ENCODE data around the gene CNN3.

The CNN3 gene

DNA sequence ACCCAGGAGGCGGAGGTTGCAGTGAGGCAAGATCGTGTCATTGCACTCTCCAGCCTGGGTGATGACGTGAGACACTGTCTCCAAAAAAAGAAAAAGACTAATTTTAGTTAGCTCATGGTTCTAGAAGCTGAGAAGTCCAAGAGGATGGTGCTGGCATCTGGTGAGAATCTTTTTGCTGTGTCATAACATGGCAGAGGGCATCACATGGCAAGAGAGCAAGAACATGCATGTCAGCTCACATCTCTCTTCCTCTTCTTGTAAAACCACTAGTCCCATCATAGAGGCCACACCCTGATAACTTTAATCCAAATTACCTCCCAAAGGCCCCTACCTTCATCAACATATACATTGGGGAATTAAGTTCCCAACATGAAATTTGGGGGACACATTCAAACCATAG lies 13.8 kb upstream of the CNN3 start:
- DNase-seq = no peak
- TF ChIP-seq POLR2A (IDR thresholded peaks at IDR 0.05; ENCODE audit: low read length) (no peak), GATA1 (IDR thresholded peaks at IDR 0.05; ENCODE audit: low read depth, low read length) (no peak)

- DNase-seq = no peak
- TF ChIP-seq POLR2A (IDR thresholded peaks at IDR 0.05; ENCODE audit: low read length) (no peak), GATA1 (IDR thresholded peaks at IDR 0.05; ENCODE audit: low read depth, low read length) (no peak)
Observed at GRCh38 chr1:94937820-94938219, 10.9 kb upstream of the CNN3 start.

- no peak for TF ChIP-seq POLR2A (IDR thresholded peaks at IDR 0.05; ENCODE audit: low read length)
- no peak for TF ChIP-seq GATA1 (IDR thresholded peaks at IDR 0.05; ENCODE audit: low read depth, low read length)
- DNase-seq = no peak
Observed at GRCh38 chr1:94936861-94937620, 10.1 kb upstream of the CNN3 start.

DNA sequence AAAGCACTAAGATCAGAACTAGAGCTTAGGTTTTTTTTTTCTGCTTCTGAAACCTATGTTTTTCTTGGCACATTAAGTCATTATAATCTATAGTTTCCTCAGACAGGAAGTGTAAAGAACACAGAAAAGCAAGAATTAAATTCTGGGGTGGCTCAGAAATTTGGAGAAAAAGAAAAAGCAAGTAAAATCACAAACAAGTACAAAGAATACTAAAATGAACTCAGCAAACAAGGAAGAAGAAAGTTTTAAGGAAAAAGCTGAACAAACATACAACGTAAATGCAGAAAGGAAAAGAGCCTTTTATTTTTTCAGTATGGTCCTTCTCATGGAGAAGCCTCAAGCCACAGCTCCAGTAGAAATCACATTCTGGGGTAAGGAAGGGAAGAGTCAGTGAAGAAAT lies 8.6 kb upstream of the CNN3 start:
- TF ChIP-seq GATA1 (IDR thresholded peaks at IDR 0.05; ENCODE audit: low read depth, low read length) (no peak), POLR2A (IDR thresholded peaks at IDR 0.05; ENCODE audit: low read length) (no peak)
- DNase-seq = no peak

GRCh38 chr1:94935034-94935433 lies 8.1 kb upstream of the CNN3 start:
- no peak for TF ChIP-seq GATA1 (IDR thresholded peaks at IDR 0.05; ENCODE audit: low read depth, low read length)
- TF ChIP-seq POLR2A (IDR thresholded peaks at IDR 0.05; ENCODE audit: low read length) = no peak
- no peak for DNase-seq

GRCh38 chr1:94934551-94934950 lies 7.6 kb upstream of the CNN3 start:
- no peak for DNase-seq
- no peak for TF ChIP-seq GATA1 (IDR thresholded peaks at IDR 0.05; ENCODE audit: low read depth, low read length)
- no peak for TF ChIP-seq POLR2A (IDR thresholded peaks at IDR 0.05; ENCODE audit: low read length)

DNA sequence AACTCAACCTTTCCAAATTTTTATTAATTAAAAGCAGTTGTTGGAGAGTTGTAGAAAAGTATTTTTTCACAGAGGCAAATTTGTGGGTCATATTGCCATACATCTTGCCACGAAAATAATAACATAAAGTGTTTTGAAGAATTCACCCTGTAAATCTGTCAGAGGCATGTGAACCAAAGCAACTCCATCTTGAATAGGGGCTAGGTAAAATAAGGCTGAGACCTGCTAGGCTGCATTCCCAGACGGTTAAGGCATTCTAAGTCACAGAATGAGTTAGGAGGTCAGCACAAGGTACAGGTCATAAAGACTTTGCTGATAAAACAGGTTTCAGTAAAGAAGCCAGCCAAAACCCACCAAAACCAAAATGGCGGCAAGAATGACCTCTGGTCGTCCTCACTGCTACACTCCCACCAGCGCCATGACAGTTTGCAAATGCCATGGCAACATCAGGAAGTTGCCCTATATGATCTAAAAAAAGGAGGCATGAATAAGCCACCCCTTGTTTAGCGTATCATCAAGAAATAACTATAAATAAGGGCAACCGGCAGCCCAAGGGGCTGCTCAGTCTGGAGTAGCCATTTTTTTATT lies 4.4 kb upstream of the CNN3 start:
- no peak for DNase-seq
- TF ChIP-seq GATA1 (IDR thresholded peaks at IDR 0.05; ENCODE audit: low read depth, low read length) (no peak), POLR2A (IDR thresholded peaks at IDR 0.05; ENCODE audit: low read length) (no peak)

GRCh38 chr1:94929351-94930217 lies 2.7 kb upstream of the CNN3 start:
- no peak for DNase-seq
- no peak for TF ChIP-seq POLR2A (IDR thresholded peaks at IDR 0.05; ENCODE audit: low read length)
- TF ChIP-seq GATA1 (IDR thresholded peaks at IDR 0.05; ENCODE audit: low read depth, low read length) = no peak

DNA sequence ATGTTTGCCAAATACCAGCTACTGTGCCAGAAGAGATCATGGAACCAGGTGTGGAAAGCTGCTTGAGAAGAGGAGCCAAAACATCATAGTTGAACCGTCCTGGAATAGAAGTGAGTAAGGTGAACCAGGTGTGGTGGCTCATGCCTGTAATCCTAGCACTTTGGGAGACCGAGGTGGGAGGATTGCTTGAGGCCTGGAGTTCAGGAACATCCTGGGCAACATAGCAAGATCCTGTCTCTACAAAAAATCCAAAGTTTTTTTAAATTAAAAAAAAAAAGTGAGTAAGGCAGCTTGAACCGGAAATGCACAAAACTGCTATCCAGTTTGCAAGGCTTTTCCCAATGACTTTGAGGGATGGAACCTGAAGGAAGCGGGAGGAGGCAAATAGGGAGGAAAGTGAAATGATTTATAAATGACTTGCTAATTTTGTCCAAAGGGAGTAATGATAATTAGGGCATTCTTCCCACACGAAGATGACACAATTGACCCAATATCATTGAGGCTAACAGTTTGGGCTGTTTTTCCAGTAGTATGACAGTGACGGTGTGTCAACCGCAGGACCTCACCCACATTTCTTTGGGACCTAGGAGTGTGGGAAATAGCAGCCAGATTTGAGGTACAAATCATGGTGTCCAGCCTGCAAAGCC lies 1.5 kb upstream of the CNN3 start:
- TF ChIP-seq GATA1 (IDR thresholded peaks at IDR 0.05; ENCODE audit: low read depth, low read length) (no peak), POLR2A (IDR thresholded peaks at IDR 0.05; ENCODE audit: low read length) (no peak)
- DNase-seq = no peak

DNA sequence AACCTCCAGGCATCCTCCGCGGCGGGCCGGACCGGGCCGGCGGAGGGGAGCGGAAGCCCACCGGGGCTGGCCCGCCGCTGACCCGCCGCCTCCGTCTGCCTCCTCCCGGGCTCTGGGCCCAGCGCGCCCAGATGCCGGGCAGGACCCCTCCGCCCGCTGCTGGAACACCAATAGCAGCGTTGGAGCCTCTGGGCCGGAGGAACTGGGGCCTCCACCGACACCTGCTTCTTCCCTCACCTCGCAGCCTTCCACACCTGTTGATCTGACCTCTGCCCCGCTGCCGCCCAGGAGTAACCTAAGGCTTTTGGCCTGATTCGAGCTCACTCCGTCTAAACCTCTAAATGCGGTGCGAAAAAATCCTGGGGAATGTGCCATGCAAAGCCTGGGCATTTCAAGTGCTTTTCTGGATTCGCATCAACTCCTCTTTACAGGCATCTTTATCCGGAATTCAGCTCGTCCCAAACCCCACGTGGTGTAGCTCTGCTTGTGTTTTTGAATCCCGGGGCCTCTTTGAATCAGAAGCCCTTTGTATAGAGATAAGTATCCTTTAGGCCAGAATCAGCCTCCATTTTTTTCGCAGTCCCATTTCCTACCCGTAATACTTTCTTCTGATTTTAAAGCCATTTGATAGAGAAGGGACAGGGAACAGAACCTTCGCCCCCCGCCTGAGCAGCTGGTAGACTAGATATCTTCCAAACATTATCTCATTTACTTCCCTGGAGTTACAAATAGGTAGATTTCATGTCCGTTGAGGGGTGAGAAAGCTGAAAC lies 680 bp upstream of the CNN3 start:
- DNase-seq = no peak
- TF ChIP-seq POLR2A (IDR thresholded peaks at IDR 0.05; ENCODE audit: low read length) (no peak), GATA1 (IDR thresholded peaks at IDR 0.05; ENCODE audit: low read depth, low read length) (no peak)

DNA sequence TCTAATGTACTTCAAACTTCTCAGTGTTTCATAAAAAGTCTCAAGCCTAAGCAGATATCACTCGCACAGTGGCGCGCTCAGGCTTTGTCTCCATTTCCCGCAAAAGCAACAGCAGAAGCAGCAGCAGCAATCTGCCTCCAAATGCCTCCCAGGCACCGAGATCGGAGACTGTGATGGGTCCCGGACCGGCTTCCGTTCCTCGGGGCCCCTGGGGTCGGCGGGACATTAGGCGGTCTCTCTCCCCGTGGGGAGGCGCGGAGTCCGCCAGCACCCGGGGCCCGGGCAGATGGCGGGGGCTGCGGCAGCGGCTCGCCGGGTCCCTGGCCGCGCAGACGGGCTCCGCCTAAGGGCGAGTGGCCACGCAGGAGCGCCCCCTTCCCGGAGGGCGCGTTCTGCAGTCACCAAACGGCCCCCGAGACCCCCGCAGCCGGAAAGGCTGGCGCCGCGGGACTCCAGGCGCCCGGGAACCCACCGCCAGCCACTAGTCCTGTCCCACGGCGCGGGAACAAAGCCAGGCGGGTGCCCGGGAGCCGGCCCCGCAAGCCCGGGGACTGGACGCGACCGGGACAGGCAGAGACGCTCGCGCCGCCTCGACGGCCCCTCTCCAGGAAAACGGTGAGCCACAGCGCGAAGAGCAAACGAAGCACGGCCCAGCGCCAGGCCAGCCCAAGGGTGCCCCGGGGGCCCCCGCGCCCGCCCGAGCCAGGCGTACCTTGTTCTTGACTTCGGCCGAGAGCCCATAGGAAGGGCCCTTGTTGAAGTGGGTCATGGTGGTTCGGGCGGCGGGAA lies 590 bp downstream of the CNN3 start:
- DNase-seq = peak; percentile 42 to 64
- no peak for TF ChIP-seq POLR2A (IDR thresholded peaks at IDR 0.05; ENCODE audit: low read length)
- no peak for TF ChIP-seq GATA1 (IDR thresholded peaks at IDR 0.05; ENCODE audit: low read depth, low read length)

- DNase-seq = peak in 1 of 2 experiments; percentile 30
Observed at GRCh38 chr1:94925561-94926125, 1.3 kb downstream of the CNN3 start.

More at GRCh38 chr1:94925561-94926125, 1.3 kb downstream of the CNN3 start:
- no peak for TF ChIP-seq POLR2A (IDR thresholded peaks at IDR 0.05; ENCODE audit: low read length)
- TF ChIP-seq GATA1 (IDR thresholded peaks at IDR 0.05; ENCODE audit: low read depth, low read length) = no peak

All from erythroblast (primary cell).